WTC11 (cell line): Measurements from ENCODE around the gene HACD3. TPM values are rescaled to one million over a fixed set of nuclear protein-coding genes. Genes with fewer than 3 reads are reported as not detected.

ENCODE experiments used
- ATAC-seq: fragments of 200-7000 bp; cut with Tn5 transposase; 2 replicates; pipeline ENCODE4 v1.10.0; 2021; ENCODE audit warnings: mild to moderate bottlenecking, moderate library complexity
- CTCF ChIA-PET: fragments of 300-600 bp; sonication (Branson Sonifier 250); formaldehyde crosslinking; loops from one replicate; lab custom pipeline; 2021; ENCODE audit warnings: antibody characterized with exemption; lab: Charles Lee
- POLR2A ChIA-PET: fragments of 350-600 bp; sonication (Branson Sonifier 250); formaldehyde crosslinking; loops from one replicate; lab custom pipeline; 2021; ENCODE audit warnings: antibody characterized with exemption; lab: Charles Lee
- DNase-seq: peaks from one replicate; pipeline ENCODE4 v3.0.0; 2021; ENCODE audit warnings: low spot score
- H3K27ac Mint-ChIP-seq: 2 replicates; pipeline ENCODE4 v1.8.0; 2021; ENCODE audit warnings: mixed read lengths
- H3K27me3 Mint-ChIP-seq: 2 replicates; pipeline ENCODE4 v1.8.0; 2021; ENCODE audit warnings: low read depth, mild to moderate bottlenecking, moderate library complexity, mixed read lengths
- H3K36me3 Mint-ChIP-seq: 2 replicates; pipeline ENCODE4 v1.8.0; 2021; ENCODE audit warnings: mixed read lengths
- H3K4me1 Mint-ChIP-seq: 2 replicates; pipeline ENCODE4 v1.8.0; 2022; ENCODE audit warnings: mixed read lengths
- H3K4me3 Mint-ChIP-seq: 2 replicates; pipeline ENCODE4 v1.8.0; 2021; ENCODE audit warnings: mild to moderate bottlenecking, moderate library complexity, mixed read lengths
- H3K9me3 Mint-ChIP-seq: 2 replicates; pipeline ENCODE4 v1.8.0; 2021; ENCODE audit warnings: mixed read lengths
- ATF1 ChIP-seq: sonication (generic); formaldehyde crosslinking; IDR thresholded peaks from 2 replicates; pipeline ENCODE4 v1.8.1; 2023; ENCODE audit warnings: mild to moderate bottlenecking, moderate library complexity, missing genetic modification reagents
- ELF4 ChIP-seq: sonication (generic); formaldehyde crosslinking; IDR thresholded peaks from 2 replicates; pipeline ENCODE4 v1.8.1; 2022; ENCODE audit warnings: low read depth, mild to moderate bottlenecking, moderate library complexity, missing genetic modification reagents
- FOXP1 ChIP-seq: sonication (generic); formaldehyde crosslinking; IDR thresholded peaks from 2 replicates; pipeline ENCODE4 v1.8.0; 2022; ENCODE audit warnings: missing genetic modification reagents, mild to moderate bottlenecking, moderate library complexity, borderline replicate concordance
- GRHL2 ChIP-seq: fragments of 250-450 bp; sonication (Bioruptor Pico); IDR thresholded peaks from 2 replicates; pipeline ENCODE4 v1.8.0; 2022; ENCODE audit warnings: mild to moderate bottlenecking, moderate library complexity; ENCODE audit not compliant: insufficient replicate concordance, severe bottlenecking
- RORB ChIP-seq: fragments of 250-450 bp; sonication (Bioruptor Pico); IDR thresholded peaks from 2 replicates; pipeline ENCODE4 v1.9.0; 2021; ENCODE audit warnings: mild to moderate bottlenecking
- SMAD3 ChIP-seq: sonication (generic); formaldehyde crosslinking; IDR thresholded peaks from 2 replicates; pipeline ENCODE4 v1.8.0; 2022; ENCODE audit warnings: missing genetic modification reagents, mild to moderate bottlenecking, borderline replicate concordance
- TEAD1 ChIP-seq: sonication (generic); formaldehyde crosslinking; IDR thresholded peaks from 2 replicates; pipeline ENCODE4 v1.8.0; 2022; ENCODE audit warnings: mild to moderate bottlenecking, missing genetic modification reagents
- ZNF219 ChIP-seq: sonication (generic); formaldehyde crosslinking; IDR thresholded peaks from 2 replicates; pipeline ENCODE4 v1.8.0; 2023; ENCODE audit warnings: missing genetic modification reagents, mild to moderate bottlenecking, borderline replicate concordance
- ZNF396 ChIP-seq: fragments of 250-450 bp; sonication (Bioruptor Pico); IDR thresholded peaks from 2 replicates; pipeline ENCODE4 v1.8.0; 2021; ENCODE audit warnings: mild to moderate bottlenecking, moderate library complexity, borderline replicate concordance
- total RNA-seq: library from RNA; stranded (reverse); gene quantifications from 3 replicates; pipeline ENCODE4 v1.2.3, GENCODE V29; 2021
- TF ChIP-seq, protein P1 (sequence below): sonication (generic); formaldehyde crosslinking; IDR thresholded peaks from 2 replicates; pipeline ENCODE4 v1.8.1; 2023; ENCODE audit warnings: mild to moderate bottlenecking, missing genetic modification reagents, moderate library complexity
- TF ChIP-seq, protein P2 (sequence below): fragments of 250-450 bp; sonication (Bioruptor Pico); conservative IDR thresholded peaks from 2 replicates; pipeline ENCODE4 v1.9.0; 2021; ENCODE audit warnings: mild to moderate bottlenecking
- TF ChIP-seq, protein P3 (sequence below): sonication (generic); formaldehyde crosslinking; IDR thresholded peaks from 2 replicates; pipeline ENCODE4 v1.8.0; 2022; ENCODE audit warnings: missing genetic modification reagents
- TF ChIP-seq, protein P4 (sequence below): sonication (generic); formaldehyde crosslinking; conservative IDR thresholded peaks from 2 replicates; pipeline ENCODE4 v1.8.1; 2022; ENCODE audit warnings: mild to moderate bottlenecking, missing genetic modification reagents
- TF ChIP-seq, protein P5 (sequence below): sonication (generic); formaldehyde crosslinking; IDR thresholded peaks from 2 replicates; pipeline ENCODE4 v1.8.0; 2022; ENCODE audit warnings: mild to moderate bottlenecking, missing genetic modification reagents
- TF ChIP-seq, protein P6 (sequence below): fragments of 200-600 bp; IDR thresholded peaks from 2 replicates; pipeline ENCODE4 v1.8.0; 2022; ENCODE audit warnings: antibody characterized with exemption
- TF ChIP-seq, protein P7 (sequence below): fragments of 250-450 bp; sonication (Bioruptor Pico); IDR thresholded peaks from 2 replicates; pipeline ENCODE4 v2.1.2; 2022; ENCODE audit warnings: mild to moderate bottlenecking, moderate library complexity

The HACD3 gene
- total RNA-seq, 1 experiment from 2014 or later, result 95.9 TPM

DNA sequence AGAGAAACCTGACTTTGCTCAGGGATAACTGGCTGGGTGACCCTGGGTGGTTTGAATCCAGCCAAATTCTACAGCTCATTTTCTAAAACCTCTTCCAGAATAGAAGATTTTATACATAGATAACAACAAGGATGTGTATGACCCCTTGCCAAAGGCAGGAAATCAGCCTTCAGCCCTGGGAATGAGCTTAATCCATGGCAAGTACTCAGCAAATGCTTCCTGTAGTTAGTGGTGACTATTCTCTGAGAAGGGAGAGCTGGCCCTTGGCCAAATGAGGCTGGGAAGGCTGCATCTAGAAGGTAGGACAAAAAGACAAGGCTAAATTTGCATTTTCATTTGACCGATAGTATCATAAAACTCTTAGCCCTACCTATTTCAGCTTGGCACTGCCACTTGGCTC lies 4.6 kb upstream of the HACD3 start:
- POLR2A ChIA-PET, result interaction anchor here (0.5 to 0.7 kb wide), 2 partner anchors 9 to 372 kb away, joined by 3 to 4 read pairs; no protein-coding TSS in a partner anchor
- H3K36me3 Mint-ChIP-seq, result no peaks in the 10 kb centered on the region
- DNase-seq (no peak), ATAC-seq (no peak)
- no peaks in the 10 kb centered on the region for H3K9me3 Mint-ChIP-seq
- CTCF ChIA-PET, result no interaction called here
- peaks cover 15% of the 10 kb centered on the region for H3K4me1 Mint-ChIP-seq
- no peak overlapping the region for H3K4me3 Mint-ChIP-seq
- no peak overlapping the region for H3K27ac Mint-ChIP-seq
- TF ChIP-seq ZNF396 (no peak), TEAD1 (CRISPR knock-in tag) (no peak), ELF4 (CRISPR knock-in tag) (no peak), SMAD3 (CRISPR knock-in tag) (no peak), FOXP1 (CRISPR knock-in tag) (no peak), RORB (CRISPR knock-in tag) (no peak), ZNF219 (CRISPR knock-in tag) (no peak), ATF1 (CRISPR knock-in tag) (no peak), GRHL2 (no peak)
- TF ChIP-seq, protein P1, sequence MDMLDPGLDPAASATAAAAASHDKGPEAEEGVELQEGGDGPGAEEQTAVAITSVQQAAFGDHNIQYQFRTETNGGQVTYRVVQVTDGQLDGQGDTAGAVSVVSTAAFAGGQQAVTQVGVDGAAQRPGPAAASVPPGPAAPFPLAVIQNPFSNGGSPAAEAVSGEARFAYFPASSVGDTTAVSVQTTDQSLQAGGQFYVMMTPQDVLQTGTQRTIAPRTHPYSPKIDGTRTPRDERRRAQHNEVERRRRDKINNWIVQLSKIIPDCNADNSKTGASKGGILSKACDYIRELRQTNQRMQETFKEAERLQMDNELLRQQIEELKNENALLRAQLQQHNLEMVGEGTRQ (CRISPR knock-in tag), result no peak
- TF ChIP-seq, protein P2, sequence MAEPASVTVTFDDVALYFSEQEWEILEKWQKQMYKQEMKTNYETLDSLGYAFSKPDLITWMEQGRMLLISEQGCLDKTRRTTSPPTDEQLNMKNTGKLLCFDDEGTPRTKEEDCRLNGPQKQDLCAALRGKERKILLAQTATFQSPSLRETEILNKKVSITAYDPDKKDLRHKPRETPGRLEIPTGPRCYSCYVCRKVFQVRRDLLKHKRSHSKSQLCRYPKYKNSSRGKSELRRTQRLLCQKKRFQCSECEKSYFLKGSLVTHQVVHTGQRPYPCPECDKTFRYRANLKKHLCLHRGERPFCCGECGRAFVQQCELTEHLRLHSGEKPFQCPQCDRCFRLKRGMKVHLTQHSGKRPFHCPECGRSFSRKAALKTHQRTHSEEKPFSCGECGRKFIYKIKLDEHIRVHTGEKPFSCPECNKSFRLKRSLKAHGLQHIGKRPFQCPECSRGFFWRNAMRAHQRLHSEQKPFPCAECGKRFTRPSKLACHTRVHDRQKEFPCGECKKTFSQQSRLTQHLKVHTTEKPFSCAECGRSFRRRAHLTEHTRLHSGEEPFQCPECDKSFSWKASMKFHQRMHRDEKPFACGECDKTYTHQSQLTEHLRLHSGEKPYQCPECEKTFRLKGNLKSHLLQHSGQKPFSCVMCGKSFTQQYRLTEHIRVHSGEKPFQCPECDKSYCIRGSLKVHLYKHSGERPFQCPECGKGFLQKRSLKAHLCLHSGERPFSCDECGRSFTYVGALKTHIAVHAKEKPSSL (CRISPR knock-in tag), result no peak
- TF ChIP-seq, protein P3, sequence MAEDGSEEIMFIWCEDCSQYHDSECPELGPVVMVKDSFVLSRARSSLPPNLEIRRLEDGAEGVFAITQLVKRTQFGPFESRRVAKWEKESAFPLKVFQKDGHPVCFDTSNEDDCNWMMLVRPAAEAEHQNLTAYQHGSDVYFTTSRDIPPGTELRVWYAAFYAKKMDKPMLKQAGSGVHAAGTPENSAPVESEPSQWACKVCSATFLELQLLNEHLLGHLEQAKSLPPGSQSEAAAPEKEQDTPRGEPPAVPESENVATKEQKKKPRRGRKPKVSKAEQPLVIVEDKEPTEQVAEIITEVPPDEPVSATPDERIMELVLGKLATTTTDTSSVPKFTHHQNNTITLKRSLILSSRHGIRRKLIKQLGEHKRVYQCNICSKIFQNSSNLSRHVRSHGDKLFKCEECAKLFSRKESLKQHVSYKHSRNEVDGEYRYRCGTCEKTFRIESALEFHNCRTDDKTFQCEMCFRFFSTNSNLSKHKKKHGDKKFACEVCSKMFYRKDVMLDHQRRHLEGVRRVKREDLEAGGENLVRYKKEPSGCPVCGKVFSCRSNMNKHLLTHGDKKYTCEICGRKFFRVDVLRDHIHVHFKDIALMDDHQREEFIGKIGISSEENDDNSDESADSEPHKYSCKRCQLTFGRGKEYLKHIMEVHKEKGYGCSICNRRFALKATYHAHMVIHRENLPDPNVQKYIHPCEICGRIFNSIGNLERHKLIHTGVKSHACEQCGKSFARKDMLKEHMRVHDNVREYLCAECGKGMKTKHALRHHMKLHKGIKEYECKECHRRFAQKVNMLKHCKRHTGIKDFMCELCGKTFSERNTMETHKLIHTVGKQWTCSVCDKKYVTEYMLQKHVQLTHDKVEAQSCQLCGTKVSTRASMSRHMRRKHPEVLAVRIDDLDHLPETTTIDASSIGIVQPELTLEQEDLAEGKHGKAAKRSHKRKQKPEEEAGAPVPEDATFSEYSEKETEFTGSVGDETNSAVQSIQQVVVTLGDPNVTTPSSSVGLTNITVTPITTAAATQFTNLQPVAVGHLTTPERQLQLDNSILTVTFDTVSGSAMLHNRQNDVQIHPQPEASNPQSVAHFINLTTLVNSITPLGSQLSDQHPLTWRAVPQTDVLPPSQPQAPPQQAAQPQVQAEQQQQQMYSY, result no peak
- TF ChIP-seq, protein P4, sequence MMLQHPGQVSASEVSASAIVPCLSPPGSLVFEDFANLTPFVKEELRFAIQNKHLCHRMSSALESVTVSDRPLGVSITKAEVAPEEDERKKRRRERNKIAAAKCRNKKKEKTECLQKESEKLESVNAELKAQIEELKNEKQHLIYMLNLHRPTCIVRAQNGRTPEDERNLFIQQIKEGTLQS (CRISPR knock-in tag), result no peak
- TF ChIP-seq, protein P5, sequence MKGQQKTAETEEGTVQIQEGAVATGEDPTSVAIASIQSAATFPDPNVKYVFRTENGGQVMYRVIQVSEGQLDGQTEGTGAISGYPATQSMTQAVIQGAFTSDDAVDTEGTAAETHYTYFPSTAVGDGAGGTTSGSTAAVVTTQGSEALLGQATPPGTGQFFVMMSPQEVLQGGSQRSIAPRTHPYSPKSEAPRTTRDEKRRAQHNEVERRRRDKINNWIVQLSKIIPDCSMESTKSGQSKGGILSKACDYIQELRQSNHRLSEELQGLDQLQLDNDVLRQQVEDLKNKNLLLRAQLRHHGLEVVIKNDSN (CRISPR knock-in tag), result no peak
- TF ChIP-seq, protein P6, sequence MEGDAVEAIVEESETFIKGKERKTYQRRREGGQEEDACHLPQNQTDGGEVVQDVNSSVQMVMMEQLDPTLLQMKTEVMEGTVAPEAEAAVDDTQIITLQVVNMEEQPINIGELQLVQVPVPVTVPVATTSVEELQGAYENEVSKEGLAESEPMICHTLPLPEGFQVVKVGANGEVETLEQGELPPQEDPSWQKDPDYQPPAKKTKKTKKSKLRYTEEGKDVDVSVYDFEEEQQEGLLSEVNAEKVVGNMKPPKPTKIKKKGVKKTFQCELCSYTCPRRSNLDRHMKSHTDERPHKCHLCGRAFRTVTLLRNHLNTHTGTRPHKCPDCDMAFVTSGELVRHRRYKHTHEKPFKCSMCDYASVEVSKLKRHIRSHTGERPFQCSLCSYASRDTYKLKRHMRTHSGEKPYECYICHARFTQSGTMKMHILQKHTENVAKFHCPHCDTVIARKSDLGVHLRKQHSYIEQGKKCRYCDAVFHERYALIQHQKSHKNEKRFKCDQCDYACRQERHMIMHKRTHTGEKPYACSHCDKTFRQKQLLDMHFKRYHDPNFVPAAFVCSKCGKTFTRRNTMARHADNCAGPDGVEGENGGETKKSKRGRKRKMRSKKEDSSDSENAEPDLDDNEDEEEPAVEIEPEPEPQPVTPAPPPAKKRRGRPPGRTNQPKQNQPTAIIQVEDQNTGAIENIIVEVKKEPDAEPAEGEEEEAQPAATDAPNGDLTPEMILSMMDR, result no peak
- TF ChIP-seq, protein P7, sequence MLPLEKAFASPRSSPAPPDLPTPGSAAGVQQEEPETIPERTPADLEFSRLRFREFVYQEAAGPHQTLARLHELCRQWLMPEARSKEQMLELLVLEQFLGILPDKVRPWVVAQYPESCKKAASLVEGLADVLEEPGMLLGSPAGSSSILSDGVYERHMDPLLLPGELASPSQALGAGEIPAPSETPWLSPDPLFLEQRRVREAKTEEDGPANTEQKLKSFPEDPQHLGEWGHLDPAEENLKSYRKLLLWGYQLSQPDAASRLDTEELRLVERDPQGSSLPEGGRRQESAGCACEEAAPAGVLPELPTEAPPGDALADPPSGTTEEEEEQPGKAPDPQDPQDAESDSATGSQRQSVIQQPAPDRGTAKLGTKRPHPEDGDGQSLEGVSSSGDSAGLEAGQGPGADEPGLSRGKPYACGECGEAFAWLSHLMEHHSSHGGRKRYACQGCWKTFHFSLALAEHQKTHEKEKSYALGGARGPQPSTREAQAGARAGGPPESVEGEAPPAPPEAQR (CRISPR knock-in tag), result no peak
- no peaks in the 10 kb centered on the region for H3K27me3 Mint-ChIP-seq
